HepG2 (cell line): Measurements from ENCODE around the gene OXGR1. TPM values are rescaled to one million over a fixed set of nuclear protein-coding genes. Genes with fewer than 3 reads are reported as not detected.

Experiments used
- DNMT3B ChIP-seq: conservative IDR thresholded peaks from 2 replicates; pipeline ENCODE4 v1.6.1; 2016; ENCODE audit warnings: missing biosample characterization, control low read depth
- KDM5A ChIP-seq: fragments of 200-600 bp; sonication (generic); IDR thresholded peaks from 2 replicates; pipeline ENCODE4 v1.7.0; 2018; ENCODE audit warnings: antibody characterized with exemption, mild to moderate bottlenecking, low read length, borderline replicate concordance
- NFKBIZ ChIP-seq: IDR thresholded peaks from 2 replicates; pipeline ENCODE4 v1.6.1; 2018; ENCODE audit warnings: missing genetic modification reagents, missing compliant biosample characterization
- polyA plus RNA-seq, 8 experiments: library from polyadenylated mRNA; depleted of rRNA in 3 of 8; stranded (reverse) in 7 of 8; unstranded in 1 of 8; fragments of >200 nt; fragmentation: Illumina TruSeq in 4 of 8; extraction: Trizol in 4 of 8; gene quantifications; 2 replicates each; pipeline versions ENCODE4 v1.2.1 to v1.2.3, GENCODE V29; 2011 to 2016; ENCODE audit warnings: low read depth in 4 of 8, missing spikeins in 1 of 8, mixed read lengths in 1 of 8; ENCODE audit not compliant: insufficient read depth in 1 of 8
- small RNA-seq, 3 experiments: library from RNA; depleted of rRNA; stranded (forward); fragments of <200 nt; gene quantifications; one replicate each; pipeline ENCODE3, GENCODE V24; 2012; ENCODE audit warnings: low read depth in 2 of 3, low replicate concordance in 1 of 3; ENCODE audit not compliant: insufficient read length in 3 of 3, insufficient read depth in 2 of 3
- total RNA-seq, 5 experiments: library from RNA; depleted of rRNA; stranded (reverse); fragments of >200 nt; fragmentation: Illumina TruSeq; extraction: Trizol; gene quantifications; 2 replicates each; pipeline ENCODE4 v1.2.3, GENCODE V29; 2016; ENCODE audit warnings: low read depth in 1 of 5
- TF ChIP-seq, protein P1 (sequence below): sonication (generic); formaldehyde crosslinking; IDR thresholded peaks from 2 replicates; pipeline ENCODE4 v1.4.0; 2020; ENCODE audit warnings: mild to moderate bottlenecking, missing genetic modification reagents

OXGR1 gene
- total and polyA plus RNA-seq, 2 of the 13 experiments (the other 11 are each of a cell fraction or from before 2014, with no cell fraction given), result not detected

DNA sequence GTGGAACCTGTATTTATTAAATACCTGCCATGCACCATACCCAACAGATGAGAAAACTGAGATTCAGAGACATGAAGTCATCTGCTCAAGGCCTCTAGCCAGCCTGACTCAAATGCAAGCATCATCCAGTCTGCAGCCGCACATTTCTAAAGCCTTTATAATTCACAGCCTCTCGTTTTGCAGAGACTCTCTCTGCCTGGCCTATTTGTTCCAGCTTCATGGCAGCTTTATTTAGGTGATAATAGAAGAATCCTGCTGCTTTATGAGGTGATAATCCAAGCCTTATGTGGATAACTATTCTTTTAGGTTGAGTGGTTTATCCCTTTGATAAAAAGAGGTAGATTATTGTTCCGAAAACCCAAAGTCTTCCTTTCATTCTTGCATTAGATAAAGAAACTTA is 58.4 kb downstream of the OXGR1 start (continued):
- TF ChIP-seq, protein P1, sequence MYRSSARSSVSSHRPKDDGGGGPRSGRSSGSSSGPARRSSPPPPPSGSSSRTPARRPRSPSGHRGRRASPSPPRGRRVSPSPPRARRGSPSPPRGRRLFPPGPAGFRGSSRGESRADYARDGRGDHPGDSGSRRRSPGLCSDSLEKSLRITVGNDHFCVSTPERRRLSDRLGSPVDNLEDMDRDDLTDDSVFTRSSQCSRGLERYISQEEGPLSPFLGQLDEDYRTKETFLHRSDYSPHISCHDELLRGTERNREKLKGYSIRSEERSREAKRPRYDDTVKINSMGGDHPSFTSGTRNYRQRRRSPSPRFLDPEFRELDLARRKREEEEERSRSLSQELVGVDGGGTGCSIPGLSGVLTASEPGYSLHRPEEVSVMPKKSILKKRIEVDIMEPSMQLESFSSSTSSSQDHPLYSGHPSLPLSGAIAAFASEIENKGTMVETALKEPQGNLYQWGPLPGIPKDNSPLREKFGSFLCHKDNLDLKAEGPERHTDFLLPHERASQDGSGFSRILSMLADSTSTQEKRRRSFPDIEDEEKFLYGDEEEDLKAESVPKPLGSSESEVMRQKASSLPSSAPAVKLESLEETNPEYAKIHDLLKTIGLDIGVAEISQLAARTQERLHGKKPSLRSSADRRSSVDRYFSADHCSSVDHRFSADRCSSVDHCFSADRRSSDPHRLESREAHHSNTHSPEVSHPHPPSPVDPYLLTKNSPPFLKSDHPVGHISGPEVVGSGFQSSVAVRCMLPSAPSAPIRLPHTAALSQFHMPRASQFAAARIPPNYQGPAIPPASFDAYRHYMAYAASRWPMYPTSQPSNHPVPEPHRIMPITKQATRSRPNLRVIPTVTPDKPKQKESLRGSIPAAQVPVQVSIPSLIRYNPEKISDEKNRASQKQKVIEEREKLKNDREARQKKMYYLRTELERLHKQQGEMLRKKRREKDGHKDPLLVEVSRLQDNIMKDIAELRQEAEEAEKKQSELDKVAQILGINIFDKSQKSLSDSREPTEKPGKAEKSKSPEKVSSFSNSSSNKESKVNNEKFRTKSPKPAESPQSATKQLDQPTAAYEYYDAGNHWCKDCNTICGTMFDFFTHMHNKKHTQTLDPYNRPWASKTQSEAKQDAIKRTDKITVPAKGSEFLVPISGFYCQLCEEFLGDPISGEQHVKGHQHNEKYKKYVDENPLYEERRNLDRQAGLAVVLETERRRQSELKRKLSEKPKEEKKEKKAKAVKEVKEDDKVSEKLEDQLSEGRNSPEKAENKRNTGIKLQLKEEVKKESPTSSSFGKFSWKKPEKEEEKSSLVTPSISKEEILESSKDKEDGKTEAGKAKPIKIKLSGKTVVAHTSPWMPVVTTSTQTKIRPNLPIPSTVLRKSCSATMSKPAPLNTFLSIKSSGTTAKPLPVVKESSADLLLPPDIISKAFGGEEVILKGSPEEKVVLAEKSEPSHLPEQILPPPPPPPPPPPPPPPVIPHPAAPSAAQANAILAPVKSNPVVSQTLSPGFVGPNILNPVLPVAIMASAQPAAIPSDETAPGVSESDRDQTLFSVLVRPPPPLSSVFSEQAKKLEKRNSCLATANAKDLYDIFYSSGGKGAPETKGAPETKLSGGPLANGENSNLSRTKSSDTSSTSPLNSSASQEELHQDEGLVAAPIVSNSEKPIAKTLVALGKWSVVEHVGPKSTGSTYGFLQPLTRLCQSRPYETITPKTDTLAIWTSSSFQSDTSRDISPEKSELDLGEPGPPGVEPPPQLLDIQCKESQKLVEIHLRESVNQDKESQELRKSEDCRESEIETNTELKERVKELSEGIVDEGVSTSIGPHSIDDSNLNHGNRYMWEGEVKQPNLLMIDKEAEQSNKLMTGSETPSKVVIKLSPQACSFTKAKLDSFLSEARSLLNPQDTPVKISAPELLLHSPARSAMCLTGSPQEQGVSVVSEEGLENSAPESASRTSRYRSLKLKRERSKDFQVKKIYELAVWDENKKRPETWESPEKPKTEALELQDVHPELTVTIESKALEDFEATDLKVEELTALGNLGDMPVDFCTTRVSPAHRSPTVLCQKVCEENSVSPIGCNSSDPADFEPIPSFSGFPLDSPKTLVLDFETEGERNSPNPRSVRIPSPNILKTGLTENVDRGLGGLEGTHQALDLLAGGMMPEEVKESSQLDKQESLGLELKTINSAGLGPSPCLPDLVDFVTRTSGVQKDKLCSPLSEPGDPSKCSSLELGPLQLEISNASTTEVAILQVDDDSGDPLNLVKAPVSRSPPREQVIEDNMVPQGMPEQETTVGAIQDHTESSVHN (CRISPR knock-in tag), result no peak
- TF ChIP-seq DNMT3B (CRISPR knock-in tag) (no peak), NFKBIZ (CRISPR knock-in tag) (no peak), KDM5A (no peak)
- TF ChIP-seq, all 625 proteins: peak for 0

Small RNA genes lying within 50 kb of the gene (small RNA-seq; reads per million reads assigned to genes)
- 0 reads per million in 3 experiments for gene RN7SKP7

Other genes starting within 250 kb of the OXGR1 start
- 30.8 and 48.1 TPM in 2 replicates for gene MBNL2, start 227.9 kb upstream of the OXGR1 start, total RNA-seq (2016; rRNA removed; fragmentation: Illumina TruSeq; extraction: Trizol)
- 59.0 and 62.9 TPM in 2 replicates for gene MBNL2, start 227.9 kb upstream of the OXGR1 start, polyA plus RNA-seq (2011; rRNA removed)